GM06990 (cell line): ENCODE data around the gene ZFHX3.

Source experiments
- DNase-seq: peaks from one replicate; pipeline ENCODE4 v3.0.0-alpha.2; 2011; ENCODE audit not compliant: insufficient read length; ENCODE audit errors: extremely low read depth
- H3K27me3 ChIP-seq: replicated peaks from 2 replicates; pipeline ENCODE4 v1.6.0; 2011; ENCODE audit warnings: low read length; ENCODE audit not compliant: control insufficient read depth, insufficient read depth
- H3K36me3 ChIP-seq: 2 replicates; pipeline ENCODE4 v1.5.1; 2011; ENCODE audit warnings: low read length; ENCODE audit not compliant: control insufficient read depth, insufficient read depth
- H3K4me3 ChIP-seq: replicated peaks from 2 replicates; pipeline ENCODE4 v1.5.1; 2011; ENCODE audit warnings: low read depth, mild to moderate bottlenecking, control low read depth, low read length
- TF ChIP-seq, protein P1 (sequence below): IDR thresholded peaks from 2 replicates; pipeline ENCODE4 v1.5.1; 2011; ENCODE audit warnings: low read length, control low read depth, mild to moderate bottlenecking, inconsistent platforms; ENCODE audit not compliant: insufficient read depth, poor library complexity, severe bottlenecking

Gene ZFHX3

DNA sequence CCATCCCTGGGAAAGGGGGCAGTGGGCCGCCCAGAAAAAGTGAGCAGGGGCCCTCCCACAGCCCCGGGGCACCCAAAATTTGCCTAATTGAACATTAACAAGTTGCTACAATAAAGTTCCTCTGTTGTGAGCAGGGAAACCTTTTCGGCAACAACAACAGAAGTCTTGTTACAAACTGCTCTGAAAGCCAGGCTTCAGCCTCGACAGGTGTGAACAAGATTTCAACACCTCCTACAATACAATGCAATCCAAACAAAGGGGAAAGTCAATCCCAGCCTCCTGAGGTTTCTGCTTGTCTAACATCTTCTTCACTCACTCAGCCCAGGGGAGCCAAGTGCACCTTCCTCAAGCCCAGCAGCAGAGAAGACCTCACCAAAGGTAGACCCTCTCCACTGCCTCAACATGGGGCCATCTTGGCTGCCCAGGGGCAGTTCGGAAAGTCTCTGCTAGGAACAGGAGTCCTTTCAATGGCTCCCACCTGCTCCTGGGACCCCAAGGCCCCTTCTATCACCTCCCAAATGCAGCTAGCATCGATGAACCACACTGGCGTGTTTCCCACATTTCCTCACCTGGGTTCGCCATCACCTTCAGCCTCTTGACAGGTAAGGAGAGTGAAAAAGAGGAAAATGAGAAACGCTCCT lies 19.1 kb downstream of the ZFHX3 start:
- DNase-seq = no peak
- Histone ChIP-seq H3K27me3 (no peaks in the 10 kb centered on the region), H3K4me3 (no peak overlapping the region), H3K36me3 (no peaks in the 10 kb centered on the region)
- TF ChIP-seq, protein P1, sequence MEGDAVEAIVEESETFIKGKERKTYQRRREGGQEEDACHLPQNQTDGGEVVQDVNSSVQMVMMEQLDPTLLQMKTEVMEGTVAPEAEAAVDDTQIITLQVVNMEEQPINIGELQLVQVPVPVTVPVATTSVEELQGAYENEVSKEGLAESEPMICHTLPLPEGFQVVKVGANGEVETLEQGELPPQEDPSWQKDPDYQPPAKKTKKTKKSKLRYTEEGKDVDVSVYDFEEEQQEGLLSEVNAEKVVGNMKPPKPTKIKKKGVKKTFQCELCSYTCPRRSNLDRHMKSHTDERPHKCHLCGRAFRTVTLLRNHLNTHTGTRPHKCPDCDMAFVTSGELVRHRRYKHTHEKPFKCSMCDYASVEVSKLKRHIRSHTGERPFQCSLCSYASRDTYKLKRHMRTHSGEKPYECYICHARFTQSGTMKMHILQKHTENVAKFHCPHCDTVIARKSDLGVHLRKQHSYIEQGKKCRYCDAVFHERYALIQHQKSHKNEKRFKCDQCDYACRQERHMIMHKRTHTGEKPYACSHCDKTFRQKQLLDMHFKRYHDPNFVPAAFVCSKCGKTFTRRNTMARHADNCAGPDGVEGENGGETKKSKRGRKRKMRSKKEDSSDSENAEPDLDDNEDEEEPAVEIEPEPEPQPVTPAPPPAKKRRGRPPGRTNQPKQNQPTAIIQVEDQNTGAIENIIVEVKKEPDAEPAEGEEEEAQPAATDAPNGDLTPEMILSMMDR = no peak

DNA sequence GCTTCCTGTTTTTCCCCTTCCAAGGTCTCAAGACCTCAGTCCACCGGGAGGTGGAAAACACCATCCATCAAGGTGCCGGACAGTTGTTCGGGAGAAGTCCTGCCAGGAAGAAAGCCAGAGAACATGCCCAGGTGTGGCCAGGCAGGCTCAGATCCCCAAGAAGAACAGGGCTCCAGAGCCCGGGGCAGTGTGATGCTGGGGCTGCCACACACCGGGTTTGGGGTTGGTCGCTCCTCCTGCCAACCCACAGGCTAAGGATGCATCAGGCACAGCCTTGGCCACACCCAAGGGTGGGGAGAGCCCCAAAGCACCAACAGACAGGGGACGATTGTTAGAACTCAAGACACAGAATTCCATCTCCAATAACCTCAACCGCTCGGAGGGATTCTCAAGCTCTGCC lies 19.7 kb downstream of the ZFHX3 start:
- no peaks in the 10 kb centered on the region for H3K27me3 ChIP-seq
- no peak for DNase-seq
- H3K36me3 ChIP-seq = no peaks in the 10 kb centered on the region
- H3K4me3 ChIP-seq = no peak overlapping the region
- TF ChIP-seq, protein P1 = no peak

DNA sequence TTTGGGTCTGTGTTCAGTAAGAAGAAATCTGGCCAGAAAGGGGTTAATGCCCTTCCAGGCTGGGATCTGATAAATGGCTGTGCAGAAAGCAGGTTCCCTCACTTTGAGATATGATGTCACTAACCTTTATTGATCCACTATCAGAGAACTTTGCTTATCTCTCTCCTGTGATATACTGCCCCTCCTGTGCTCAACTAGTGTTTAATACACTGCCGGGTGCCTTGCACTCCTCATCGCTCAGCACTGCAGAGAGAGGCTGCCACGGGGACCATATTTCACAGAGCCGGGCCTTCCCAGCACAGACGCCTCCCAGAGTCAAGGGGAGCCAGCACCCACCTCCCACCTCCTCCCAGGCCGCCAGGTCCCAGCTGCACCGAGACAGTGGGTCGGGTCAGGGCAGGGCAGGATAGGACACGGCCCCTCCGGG lies 20.2 kb downstream of the ZFHX3 start:
- no peaks in the 10 kb centered on the region for H3K36me3 ChIP-seq
- TF ChIP-seq, protein P1 = no peak
- DNase-seq = no peak
- H3K4me3 ChIP-seq = no peak overlapping the region
- H3K27me3 ChIP-seq = no peaks in the 10 kb centered on the region

DNA sequence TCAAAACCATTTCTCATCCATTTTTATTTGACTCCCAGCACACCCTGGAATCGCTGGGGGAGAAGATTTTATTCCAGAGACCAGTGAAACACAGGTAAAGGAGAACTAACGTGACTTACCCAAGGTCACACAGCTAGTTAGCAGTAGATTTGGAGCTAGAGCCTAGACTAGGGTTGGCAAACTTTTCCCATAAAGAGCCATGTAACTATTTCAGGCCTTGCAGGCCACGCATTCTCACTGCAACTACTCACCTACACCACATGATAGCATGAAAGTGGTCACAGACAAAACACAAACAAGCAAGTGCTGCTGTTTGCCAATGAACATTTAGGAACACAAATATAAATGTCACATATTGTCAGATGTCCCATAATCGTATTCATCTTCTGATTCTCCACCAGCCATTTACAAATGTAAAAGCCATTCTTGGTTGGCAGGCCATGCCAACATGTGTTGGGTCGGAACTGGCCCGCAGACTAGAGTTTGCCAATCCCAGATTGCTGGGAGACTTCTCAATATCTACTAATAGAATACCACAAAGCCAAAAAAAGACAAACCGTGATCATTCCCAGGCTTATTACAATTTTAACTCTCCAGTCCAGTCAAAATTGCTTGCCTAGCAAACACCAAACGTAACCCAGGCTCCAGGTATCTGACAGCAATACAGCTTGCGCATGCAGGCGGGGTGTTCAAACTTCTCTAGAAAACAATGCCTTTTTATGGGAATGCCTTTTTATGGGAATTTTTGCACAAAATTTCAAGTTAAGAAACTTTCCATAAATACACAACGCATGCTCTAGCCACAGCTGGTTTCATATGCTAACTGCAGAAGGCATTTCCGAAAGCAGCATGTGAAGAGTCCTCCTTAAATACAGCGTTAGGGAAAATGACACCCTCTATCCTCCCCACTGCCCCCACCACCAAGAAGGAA lies 20.9 kb downstream of the ZFHX3 start:
- TF ChIP-seq, protein P1 = no peak
- DNase-seq = no peak
- H3K27me3 ChIP-seq = no peaks in the 10 kb centered on the region
- no peaks in the 10 kb centered on the region for H3K36me3 ChIP-seq
- no peak overlapping the region for H3K4me3 ChIP-seq

DNA sequence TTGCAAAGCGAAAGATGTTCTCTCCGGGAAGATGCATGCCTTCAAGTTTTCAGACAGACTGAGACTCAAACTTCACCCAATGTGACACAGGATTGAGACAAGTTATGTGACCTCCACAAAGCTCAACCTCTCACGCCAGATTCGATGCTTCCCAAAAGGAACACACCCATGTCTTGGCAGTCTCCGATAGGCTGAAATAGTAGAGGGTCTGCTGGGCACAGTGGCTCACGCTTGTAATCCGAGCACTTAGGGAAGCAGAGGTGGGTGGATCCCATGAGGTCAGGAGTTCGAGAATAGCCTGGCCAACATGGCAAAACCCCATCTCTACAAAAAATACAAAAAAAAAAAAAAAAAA lies 22.1 kb downstream of the ZFHX3 start:
- no peak for DNase-seq
- no peaks in the 10 kb centered on the region for H3K27me3 ChIP-seq
- TF ChIP-seq, protein P1 = no peak

More for the DNA sequence above, 22.1 kb downstream of the ZFHX3 start:
- no peak overlapping the region for H3K4me3 ChIP-seq
- no peaks in the 10 kb centered on the region for H3K36me3 ChIP-seq
